WI38 (cell line): ENCODE results near the gene NAA16.

ENCODE experiments used
- H3K4me3 ChIP-seq: 2 replicates; pipeline ENCODE4 v1.5.1; 2011; ENCODE audit warnings: low read depth, mild to moderate bottlenecking, control low read depth, low read length
- CTCF ChIP-seq: IDR thresholded peaks from 2 replicates; pipeline ENCODE4 v1.5.1; 2012; ENCODE audit warnings: low read depth, mild to moderate bottlenecking, control low read depth, low read length

The NAA16 gene

GRCh38 chr13:41384749-41385503 lies 73.9 kb downstream of the NAA16 start:
- no peak overlapping the region for H3K4me3 ChIP-seq
- peak; percentile 31; the same call in 1 of the 2 replicates for TF ChIP-seq CTCF

GRCh38 chr13:41386211-41386610 lies 75.1 kb downstream of the NAA16 start:
- no peak for TF ChIP-seq CTCF
- no peak overlapping the region for H3K4me3 ChIP-seq

- no peak for TF ChIP-seq CTCF
- H3K4me3 ChIP-seq, result no peak overlapping the region
Observed at GRCh38 chr13:41387576-41387975, 76.5 kb downstream of the NAA16 start.

GRCh38 chr13:41388143-41388881 lies 77.2 kb downstream of the NAA16 start:
- no peak for TF ChIP-seq CTCF
- H3K4me3 ChIP-seq, result no peak overlapping the region

GRCh38 chr13:41389580-41389979 lies 78.5 kb downstream of the NAA16 start:
- H3K4me3 ChIP-seq, result no peak overlapping the region
- no peak for TF ChIP-seq CTCF

- no peak for TF ChIP-seq CTCF
- H3K4me3 ChIP-seq, result no peak overlapping the region
Observed at GRCh38 chr13:41394166-41394565, 83.1 kb downstream of the NAA16 start.
